Smooth muscle cell of the brain vasculature (primary cell): ENCODE results near the gene MICAL3.

Experiments used
- DNase-seq: peaks from one replicate; pipeline ENCODE4 v3.0.0-alpha.2; 2012; ENCODE audit warnings: low read depth, low spot score

MICAL3 gene

GRCh38 chr22:17884893-17885292 is 139.5 kb downstream of the MICAL3 start:
- DNase-seq, result no peak

DNA sequence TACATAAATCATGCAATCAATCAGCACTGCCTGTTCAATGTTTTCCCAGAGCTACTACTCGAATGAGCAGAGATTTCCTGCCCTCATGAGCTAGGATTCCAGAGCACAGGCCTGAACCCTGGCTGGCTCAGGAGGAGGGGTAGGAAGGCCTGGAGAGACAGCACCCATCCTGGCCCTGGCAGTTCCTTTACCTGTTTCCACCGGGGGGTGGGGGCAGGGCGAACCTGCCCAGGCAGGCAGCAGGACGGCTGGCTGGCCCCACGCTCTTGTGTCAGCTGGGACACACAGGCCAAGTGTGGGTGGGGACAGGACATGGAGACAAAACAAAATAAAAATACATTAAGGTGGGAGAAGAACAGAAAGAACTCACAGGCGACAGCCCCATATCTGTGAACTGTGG is 140.3 kb downstream of the MICAL3 start:
- DNase-seq, result no peak

DNA sequence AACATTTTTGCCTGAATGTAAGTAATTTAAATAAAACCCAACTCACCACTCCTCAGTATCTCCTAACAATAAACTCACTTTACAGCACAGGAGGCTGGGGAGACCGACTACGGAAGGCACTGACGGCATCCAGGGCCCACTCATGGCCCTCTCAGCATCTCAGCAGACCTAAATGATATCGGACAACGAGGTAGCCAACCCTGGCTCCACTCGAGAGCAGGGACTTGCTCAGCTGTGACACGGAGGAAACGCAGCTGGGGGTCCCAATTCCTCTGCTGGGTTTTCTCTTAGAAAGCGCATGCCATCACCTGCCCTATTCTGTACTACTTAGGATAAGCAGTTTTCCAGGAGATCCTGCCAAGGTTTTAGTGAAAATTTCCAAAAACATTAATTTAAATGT is 141.0 kb downstream of the MICAL3 start:
- no peak for DNase-seq

DNA sequence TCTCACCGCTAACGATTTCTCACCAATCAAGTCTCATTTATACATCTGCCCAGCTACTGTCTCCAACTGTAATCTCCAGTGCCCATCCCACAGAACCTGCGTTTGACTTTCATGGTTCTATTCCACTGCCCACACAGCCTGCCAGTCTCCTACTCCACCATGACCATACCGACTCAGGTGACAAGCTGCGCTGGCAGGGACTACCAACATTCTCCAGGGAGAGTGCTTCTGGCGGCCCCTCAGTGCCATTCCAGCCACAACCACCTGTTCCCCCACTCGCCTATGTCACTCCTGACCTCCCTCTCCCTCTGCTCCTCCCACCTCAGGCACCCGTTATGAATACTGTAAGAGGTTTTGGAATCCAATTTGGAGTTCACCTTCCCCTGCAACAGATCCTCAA is 141.6 kb downstream of the MICAL3 start:
- no peak for DNase-seq

DNA sequence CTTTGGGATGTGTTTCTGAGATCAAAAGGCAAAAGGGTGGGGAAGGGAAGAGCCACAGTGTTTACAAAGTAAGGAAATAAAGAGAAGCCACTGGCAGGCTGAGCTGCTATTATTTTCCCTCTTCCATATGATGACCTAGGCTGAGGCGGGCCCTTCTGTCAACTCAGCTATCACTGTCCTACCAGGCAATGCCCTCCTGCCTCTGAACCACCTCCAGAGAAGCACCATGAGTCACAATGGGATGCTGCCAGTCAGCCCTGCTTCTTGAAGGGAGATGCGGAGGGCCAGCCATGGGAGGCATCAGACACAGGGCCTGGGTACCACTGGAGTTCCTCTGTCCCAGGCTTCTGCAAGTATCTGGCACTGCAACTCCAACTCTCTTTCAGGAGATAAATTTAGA is 142.2 kb downstream of the MICAL3 start:
- no peak for DNase-seq

DNA sequence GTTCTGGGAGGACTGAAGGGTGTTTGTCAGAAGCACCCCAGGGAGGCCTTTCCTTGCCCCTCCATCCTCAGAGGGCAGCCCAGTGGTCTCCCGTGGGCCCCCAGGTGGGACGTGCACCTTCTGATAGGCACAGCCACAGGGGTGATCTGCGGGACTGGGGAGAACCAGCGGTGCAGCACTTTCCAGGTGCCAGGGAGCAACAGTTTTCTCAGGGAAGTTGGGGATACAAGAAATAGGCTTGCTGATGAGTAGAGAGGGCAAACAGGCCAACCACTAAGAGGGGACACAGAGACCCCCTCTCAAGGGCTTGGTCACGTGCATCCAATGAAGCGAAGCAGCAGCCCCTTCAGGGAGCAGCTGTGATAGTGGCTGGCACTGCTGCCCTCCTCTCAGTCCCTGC is 143.0 kb downstream of the MICAL3 start:
- no peak for DNase-seq

DNA sequence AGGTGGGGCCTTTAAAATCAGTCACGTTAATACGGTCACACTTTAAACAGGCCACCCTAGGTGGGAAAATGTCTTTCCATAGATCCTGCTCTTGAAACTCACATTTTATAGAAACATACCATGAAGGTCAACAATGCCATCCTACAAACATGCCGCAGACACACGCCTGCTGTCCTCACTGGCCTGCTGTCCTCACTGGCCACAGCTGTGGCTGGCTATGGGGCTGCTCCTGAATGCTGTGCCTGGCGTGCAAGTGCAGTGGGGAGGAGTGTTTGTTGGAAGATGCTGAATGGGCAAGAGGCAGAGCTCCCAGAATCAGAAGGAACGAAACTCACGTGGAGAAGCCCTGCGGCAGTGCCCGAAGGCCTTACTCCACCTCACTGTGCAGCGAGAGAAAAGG is 143.9 kb downstream of the MICAL3 start:
- DNase-seq, result no peak

DNA sequence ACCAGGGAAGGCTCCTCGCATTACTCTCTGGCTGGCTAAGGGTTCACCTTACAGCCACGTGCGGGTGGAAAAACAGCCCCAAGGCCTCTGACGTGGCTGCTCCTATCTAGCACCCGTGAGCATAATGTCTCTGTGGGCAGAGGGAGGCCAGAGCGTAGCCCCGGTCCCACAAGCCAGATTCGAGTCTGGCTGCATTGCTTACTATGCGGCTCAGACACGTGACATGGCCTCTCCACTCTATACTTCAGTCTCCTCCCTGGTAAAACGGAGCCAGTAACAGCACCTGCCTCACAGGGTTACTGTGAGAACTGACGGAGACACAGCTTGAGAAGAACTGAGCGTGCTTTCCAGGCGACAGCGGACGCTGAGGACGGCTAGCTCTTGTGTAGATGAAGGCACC is 144.3 kb downstream of the MICAL3 start:
- DNase-seq, result no peak

DNA sequence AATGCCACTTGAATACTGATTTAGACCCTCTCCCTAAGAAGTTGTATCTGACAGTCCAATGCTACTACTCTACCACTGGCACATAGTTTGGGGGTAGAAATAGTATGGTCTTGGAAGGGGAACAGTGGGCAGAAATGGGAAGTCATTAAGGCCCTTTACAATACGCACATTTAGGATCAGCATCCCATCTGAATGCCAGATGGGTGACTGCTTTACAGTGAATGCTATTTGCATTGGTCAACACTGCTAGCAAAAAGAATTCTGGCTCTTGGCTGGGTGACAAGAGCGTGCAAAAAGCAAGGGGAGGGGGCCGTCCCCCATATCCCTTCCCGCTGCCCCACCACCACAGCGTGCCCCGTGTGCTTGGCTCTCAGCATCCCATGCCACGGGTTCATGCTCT is 145.4 kb downstream of the MICAL3 start:
- no peak for DNase-seq

DNA sequence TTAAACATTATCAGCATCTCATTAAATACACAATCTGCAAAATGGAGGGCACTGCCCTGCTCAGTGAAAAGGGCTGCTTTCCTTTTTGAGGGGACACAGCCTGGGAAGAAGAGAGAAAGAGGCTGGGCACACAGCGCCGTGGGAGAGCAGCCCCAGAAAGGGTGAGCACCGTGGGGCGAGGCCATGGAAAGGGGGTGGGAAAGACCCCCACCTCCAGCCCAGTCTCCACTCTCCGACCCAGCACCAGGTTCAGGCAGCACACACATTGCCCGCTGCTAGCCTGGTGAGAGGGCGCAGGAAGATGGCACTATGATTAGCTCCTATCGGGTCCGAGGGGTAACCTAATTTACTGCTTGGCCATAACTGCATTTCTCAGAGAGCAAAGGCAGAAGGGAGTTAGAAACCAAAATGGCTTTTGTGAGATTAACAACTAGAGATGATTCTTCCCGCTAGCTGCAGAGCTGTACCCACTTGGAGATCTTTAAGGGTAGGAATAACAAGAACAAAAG is 146.1 kb downstream of the MICAL3 start:
- no peak for DNase-seq

GRCh38 chr22:17876878-17877855 is 147.2 kb downstream of the MICAL3 start:
- DNase-seq, result peak; percentile 10

- peak; percentile 7 for DNase-seq
These were observed 148.0 kb downstream of the MICAL3 start for GRCh38 chr22:17876306-17876831.

DNA sequence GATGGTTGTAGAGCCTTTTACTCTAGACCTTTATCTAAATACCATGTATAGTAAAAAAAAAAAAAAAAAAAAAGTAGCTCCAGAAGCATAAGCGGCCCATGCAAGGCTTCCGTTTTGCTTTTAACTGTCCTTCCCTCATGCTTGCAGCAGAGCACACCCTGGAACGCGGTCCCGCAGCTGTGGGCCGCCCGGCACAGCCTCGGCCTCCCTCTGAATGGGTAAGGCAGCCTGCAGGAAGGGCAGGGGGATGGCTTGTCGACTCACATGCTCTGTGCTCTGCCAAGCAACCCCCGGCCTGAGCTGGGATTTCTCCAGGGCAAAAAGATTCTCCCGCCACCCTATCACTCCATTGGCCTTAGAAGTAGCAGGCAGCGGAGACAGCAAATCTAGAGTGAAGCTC is 148.7 kb downstream of the MICAL3 start:
- no peak for DNase-seq

- no peak for DNase-seq
These were observed 149.2 kb downstream of the MICAL3 start for GRCh38 chr22:17875156-17875555.

- no peak for DNase-seq
These were observed 150.0 kb downstream of the MICAL3 start for GRCh38 chr22:17874231-17874905.

DNA sequence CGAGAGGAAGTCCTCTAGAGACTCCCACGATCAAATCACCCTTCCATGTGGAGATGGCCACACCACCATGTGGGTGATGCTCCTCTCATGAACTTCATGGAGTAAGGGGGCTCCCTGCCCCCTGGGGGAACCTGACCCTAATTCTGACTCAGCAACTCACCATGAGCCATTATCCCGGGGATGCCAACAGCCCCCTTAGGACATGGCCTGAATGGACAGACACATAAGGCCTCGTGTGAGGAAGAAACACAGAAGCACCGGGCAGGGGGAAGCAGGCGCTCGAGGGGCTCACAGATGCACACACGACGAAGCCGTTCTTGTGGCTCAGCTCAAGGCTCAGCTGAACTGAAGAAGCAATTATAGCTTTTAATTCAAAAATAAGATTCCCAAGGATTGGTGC is 150.6 kb downstream of the MICAL3 start:
- DNase-seq, result no peak

DNA sequence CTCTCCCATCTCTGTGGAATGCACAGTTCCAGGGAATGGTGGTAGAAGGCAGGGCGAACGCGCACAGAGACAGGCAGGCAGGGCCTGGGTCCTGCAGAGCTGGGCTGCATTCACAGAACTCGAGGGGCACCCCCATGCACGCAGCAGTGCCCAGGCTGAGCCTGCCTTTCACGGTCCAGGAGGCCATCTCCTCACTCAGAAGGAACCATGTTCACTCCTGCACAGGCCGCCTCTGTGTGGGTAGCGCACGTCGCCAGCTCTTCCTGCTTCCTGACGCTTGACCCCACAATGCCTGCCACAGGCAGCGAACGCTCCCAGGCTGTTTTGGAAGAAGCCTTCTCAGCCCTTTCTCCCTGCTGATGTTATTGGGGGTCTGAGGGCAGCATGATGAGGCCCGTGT is 151.2 kb downstream of the MICAL3 start:
- DNase-seq, result no peak

DNA sequence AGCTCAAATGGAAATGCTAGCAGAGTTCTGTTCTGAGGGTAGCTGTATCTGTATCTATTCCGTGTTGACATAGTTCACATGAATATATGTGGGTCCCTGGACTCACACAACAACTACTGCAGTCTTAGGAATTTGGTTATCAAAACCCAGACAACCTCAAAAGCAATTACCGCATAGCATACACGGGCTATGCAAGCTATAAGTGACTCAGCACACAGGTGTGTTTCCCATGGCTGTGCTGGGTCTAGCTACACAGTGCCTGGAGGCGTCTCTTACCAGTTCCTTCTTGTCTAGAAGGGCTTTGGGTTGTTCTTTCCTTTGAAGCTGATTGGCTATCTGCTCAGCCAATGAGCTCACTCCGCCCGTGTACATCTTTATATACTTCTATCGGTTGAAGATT is 151.9 kb downstream of the MICAL3 start:
- no peak for DNase-seq

DNA sequence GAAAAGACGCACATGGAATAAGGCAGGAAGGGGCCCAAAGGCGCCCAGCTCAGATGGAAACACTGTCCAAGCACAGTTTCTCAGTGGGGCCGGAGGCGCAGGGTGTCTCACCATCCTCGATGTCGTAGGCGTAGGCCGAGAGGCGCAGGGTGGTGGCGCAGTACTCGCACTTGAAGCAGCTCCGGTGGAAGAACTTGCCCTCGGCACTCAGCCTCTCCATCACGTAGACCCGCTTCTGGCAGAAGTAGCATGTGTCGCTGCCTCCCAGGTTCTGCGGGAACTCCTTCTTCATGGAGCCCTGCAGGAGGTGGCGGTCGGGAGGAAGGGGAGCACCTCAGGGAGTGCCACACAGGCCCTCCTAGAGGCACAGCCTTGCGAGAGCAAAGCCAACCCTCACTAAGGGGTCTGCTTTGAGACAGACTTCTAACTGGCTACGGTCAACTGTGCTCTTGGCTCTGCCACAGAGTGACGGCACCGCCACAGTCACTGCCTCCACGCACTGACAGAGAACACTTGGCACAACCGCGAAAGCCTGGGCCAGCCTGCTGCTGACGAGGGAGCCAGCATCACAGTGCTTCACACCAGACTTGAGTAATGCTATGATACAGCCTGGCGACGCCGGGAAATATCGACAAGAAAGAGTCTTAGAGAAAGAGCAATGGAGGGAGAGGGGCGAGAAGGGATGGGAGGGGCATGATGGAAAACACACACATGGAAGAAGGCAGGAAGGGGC is 152.5 kb downstream of the MICAL3 start:
- no peak for DNase-seq

GRCh38 chr22:17870407-17870806 is 154.0 kb downstream of the MICAL3 start:
- DNase-seq, result no peak

DNA sequence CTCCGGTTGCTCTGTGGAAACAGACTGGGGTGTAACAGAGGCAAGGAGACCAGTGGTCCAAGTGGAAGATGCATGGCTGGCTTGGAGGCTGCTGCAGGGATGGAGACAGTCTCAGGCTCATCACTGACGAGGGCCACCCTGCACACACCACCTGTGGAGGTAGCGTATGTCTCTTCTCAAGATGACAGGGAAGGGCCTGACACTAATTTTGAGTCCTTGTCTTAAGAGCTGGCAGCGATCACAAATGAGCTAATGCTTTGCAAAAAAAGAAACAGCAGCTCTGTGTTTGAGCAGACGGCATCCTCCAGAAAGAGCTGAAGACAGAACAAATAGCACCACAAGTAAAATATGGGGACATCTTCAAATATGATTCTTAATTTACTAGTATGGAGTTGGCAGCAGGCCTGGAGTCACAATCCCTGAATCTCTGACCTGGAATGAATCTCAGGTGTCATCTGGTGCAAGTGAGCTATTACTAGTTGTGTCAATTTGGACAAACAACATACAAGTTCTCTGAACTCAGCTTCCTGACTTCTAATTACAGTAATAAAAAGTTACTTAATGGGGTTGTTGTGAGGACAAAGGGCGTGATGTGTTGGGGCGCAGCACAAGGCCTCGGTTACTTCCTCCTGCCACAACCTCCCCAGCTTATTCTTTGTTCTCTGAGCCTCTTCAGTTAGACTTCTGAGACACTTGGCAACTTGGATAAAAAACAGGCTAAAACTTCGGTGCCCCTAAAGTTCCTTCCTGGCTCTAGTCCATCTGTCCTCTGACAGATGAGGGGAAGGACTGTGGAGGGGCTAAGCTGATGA is 154.9 kb downstream of the MICAL3 start:
- no peak for DNase-seq
